Trophoblast cell (in vitro differentiated cells and primary cell): ENCODE results near the gene THRB.
"Not testable (repeated sequence)": the region's sequence is repeated elsewhere in the genome, so short reads cannot be mapped to it uniquely, and the experiment has no call there.

Experiments used
- DNase-seq, 2 donors: peaks; one replicate each; pipeline ENCODE4 v3.0.0-alpha.2; 2016
- H2AFZ ChIP-seq: 2 replicates; pipeline ENCODE4 v1.6.1; 2013; ENCODE audit warnings: low read length, moderate library complexity, mild to moderate bottlenecking; ENCODE audit not compliant: insufficient read depth, poor library complexity
- H2AK5ac ChIP-seq: 2 replicates; pipeline ENCODE4 v1.6.1; 2013; ENCODE audit warnings: mild to moderate bottlenecking, low read length
- H2BK120ac ChIP-seq: 2 replicates; pipeline ENCODE4 v1.6.1; 2013; ENCODE audit warnings: low read length, mild to moderate bottlenecking, moderate library complexity; ENCODE audit not compliant: insufficient read depth, poor library complexity
- H2BK12ac ChIP-seq: 2 replicates; pipeline ENCODE4 v1.6.1; 2013; ENCODE audit warnings: mild to moderate bottlenecking, low read length, moderate library complexity
- H2BK5ac ChIP-seq: 2 replicates; pipeline ENCODE4 v1.6.1; 2013; ENCODE audit warnings: low read length, low read depth, moderate library complexity, mild to moderate bottlenecking; ENCODE audit not compliant: poor library complexity
- H3K14ac ChIP-seq: 2 replicates; pipeline ENCODE4 v1.6.1; 2013; ENCODE audit warnings: mild to moderate bottlenecking, low read length
- H3K18ac ChIP-seq: 2 replicates; pipeline ENCODE4 v1.6.1; 2013; ENCODE audit warnings: mild to moderate bottlenecking, low read length
- H3K23ac ChIP-seq: 2 replicates; pipeline ENCODE4 v1.6.1; 2013; ENCODE audit warnings: low read length
- H3K27ac ChIP-seq: 2 replicates; pipeline ENCODE4 v1.5.1; 2013; ENCODE audit warnings: low read depth, mild to moderate bottlenecking, inconsistent platforms, low read length, moderate library complexity
- H3K27me3 ChIP-seq: 2 replicates; pipeline ENCODE4 v1.6.1; 2013; ENCODE audit warnings: inconsistent platforms, mild to moderate bottlenecking, low read length, moderate library complexity; ENCODE audit not compliant: insufficient read depth
- H3K36me3 ChIP-seq, 2 experiments: 1 replicate in 1 of 2; 2 replicates in 1 of 2; pipeline ENCODE4 v1.6.1; 2013; ENCODE audit warnings: low read length in 2 of 2, mild to moderate bottlenecking in 2 of 2, moderate library complexity in 1 of 2; ENCODE audit not compliant: insufficient read depth in 2 of 2, control insufficient read depth in 1 of 2
- H3K4ac ChIP-seq: 2 replicates; pipeline ENCODE4 v1.6.1; 2013; ENCODE audit warnings: low read depth, mild to moderate bottlenecking, low read length, moderate library complexity
- H3K4me1 ChIP-seq, 2 experiments: 1 replicate in 1 of 2; 2 replicates in 1 of 2; pipeline ENCODE4 v1.6.1; 2013; ENCODE audit warnings: low read length in 2 of 2, mild to moderate bottlenecking in 2 of 2, moderate library complexity in 1 of 2; ENCODE audit not compliant: insufficient read depth in 2 of 2, control insufficient read depth in 1 of 2
- H3K4me2 ChIP-seq: 2 replicates; pipeline ENCODE4 v1.6.1; 2013; ENCODE audit warnings: inconsistent platforms, mild to moderate bottlenecking, low read length, moderate library complexity
- H3K4me3 ChIP-seq: 2 replicates; pipeline ENCODE4 v1.5.1; 2013; ENCODE audit warnings: mild to moderate bottlenecking, low read depth, low read length, inconsistent platforms
- H3K79me1 ChIP-seq: one replicate; pipeline ENCODE4 v1.6.1; 2013; ENCODE audit warnings: low read length
- H3K79me2 ChIP-seq: 2 replicates; pipeline ENCODE4 v1.6.1; 2013; ENCODE audit warnings: low read length, mild to moderate bottlenecking; ENCODE audit not compliant: control insufficient read depth, insufficient read depth, poor library complexity
- H3K9ac ChIP-seq: 2 replicates; pipeline ENCODE4 v1.6.1; 2013; ENCODE audit warnings: mild to moderate bottlenecking, low read length
- H3K9me3 ChIP-seq: 2 replicates; pipeline ENCODE4 v1.6.1; 2013; ENCODE audit warnings: low read depth, mild to moderate bottlenecking, control low read depth, inconsistent platforms, low read length; ENCODE audit not compliant: insufficient read depth
- H4K12ac ChIP-seq: 2 replicates; pipeline ENCODE4 v1.6.1; 2013; ENCODE audit warnings: low read depth, mild to moderate bottlenecking, low read length, moderate library complexity
- H4K8ac ChIP-seq: 2 replicates; pipeline ENCODE4 v1.6.1; 2013; ENCODE audit warnings: low read depth, mild to moderate bottlenecking, low read length, moderate library complexity
- H4K91ac ChIP-seq: one replicate; pipeline ENCODE4 v1.6.1; 2013; ENCODE audit warnings: low read depth, mild to moderate bottlenecking, low read length, moderate library complexity
- WGBS: extraction: QIAGEN DNeasy Blood & Tissue Kit; methylation state at CpG from one replicate; pipeline ENCODE4 v1.1.7; 2013; ENCODE audit warnings: missing lambda C conversion rate; ENCODE audit not compliant: insufficient read length, insufficient coverage; ENCODE audit errors: extremely low coverage; 5-methylcytosine and 5-hydroxymethylcytosine counted together

THRB gene

GRCh38 chr3:24426896-24427295 lies 67.8 kb downstream of the THRB start:
- Histone ChIP-seq H3K18ac (no peak overlapping the region), H3K4me2 (no peak overlapping the region), H4K12ac (no peak overlapping the region), H2AK5ac (no peak overlapping the region), H3K14ac (no peak overlapping the region), H2BK120ac (no peak overlapping the region), H3K27me3 (no peaks in the 10 kb centered on the region), H3K79me2 (no peaks in the 10 kb centered on the region), H2BK5ac (no peak overlapping the region), H2BK12ac (no peak overlapping the region), H3K36me3 (no peaks in the 10 kb centered on the region), H3K9ac (no peak overlapping the region), H3K27ac (no peak overlapping the region), H2AFZ (no peak overlapping the region), H3K23ac (no peak overlapping the region), H3K4ac (no peak overlapping the region), H3K9me3 (no peaks in the 10 kb centered on the region), H3K79me1 (no peaks in the 10 kb centered on the region), H3K4me3 (no peak overlapping the region), H4K8ac (no peak overlapping the region), H3K4me1 (peaks cover 0 to 2% of the 10 kb centered on the region in 2 experiments), H4K91ac (no peak overlapping the region)
- DNase-seq = no peak
- no CpG with 5 or more reads among the region's 2 CpGs for WGBS

GRCh38 chr3:24420829-24421228 lies 73.8 kb downstream of the THRB start:
- H3K79me2 ChIP-seq, H2BK120ac ChIP-seq, H4K8ac ChIP-seq, H3K4ac ChIP-seq, H2AFZ ChIP-seq, DNase-seq, H4K91ac ChIP-seq, H3K9ac ChIP-seq, H3K4me1 ChIP-seq, H3K4me3 ChIP-seq, H4K12ac ChIP-seq, H3K27ac ChIP-seq, H3K14ac ChIP-seq, H3K27me3 ChIP-seq, H3K79me1 ChIP-seq, H2BK12ac ChIP-seq, H3K36me3 ChIP-seq, H3K9me3 ChIP-seq, H3K23ac ChIP-seq, H3K18ac ChIP-seq, H2BK5ac ChIP-seq, H2AK5ac ChIP-seq, H3K4me2 ChIP-seq: not testable (repeated sequence)
- no CpG with 5 or more reads among the region's 1 CpG for WGBS

- WGBS = no CpG with 5 or more reads among the region's 2 CpGs
- no peaks in the 10 kb centered on the region for H3K79me1 ChIP-seq
Observed at GRCh38 chr3:24420224-24420623, 74.4 kb downstream of the THRB start.

GRCh38 chr3:24419067-24419791 lies 75.4 kb downstream of the THRB start:
- H3K79me1 ChIP-seq = no peaks in the 10 kb centered on the region
- peaks cover 1% of the 10 kb centered on the region for H3K9me3 ChIP-seq
- no peak overlapping the region for H3K4ac ChIP-seq
- H3K14ac ChIP-seq = no peak overlapping the region
- H3K9ac ChIP-seq = no peak overlapping the region
- no peak overlapping the region for H3K18ac ChIP-seq
- no peak overlapping the region for H3K23ac ChIP-seq
- H3K79me2 ChIP-seq = no peaks in the 10 kb centered on the region
- no peak overlapping the region for H4K91ac ChIP-seq
- no peaks in the 10 kb centered on the region for H3K27me3 ChIP-seq
- no peak overlapping the region for H3K4me2 ChIP-seq
- H2AK5ac ChIP-seq = no peak overlapping the region
- no peak overlapping the region for H3K27ac ChIP-seq
- H3K36me3 ChIP-seq = no peaks in the 10 kb centered on the region
- H3K4me1 ChIP-seq = no peaks in the 10 kb centered on the region
- WGBS = no CpG with 5 or more reads among the region's 3 CpGs
- no peak overlapping the region for H2BK5ac ChIP-seq
- no peak overlapping the region for H2AFZ ChIP-seq
- H2BK12ac ChIP-seq = no peak overlapping the region
- H2BK120ac ChIP-seq = no peak overlapping the region
- no peak for DNase-seq
- H4K8ac ChIP-seq = no peak overlapping the region
- no peak overlapping the region for H3K4me3 ChIP-seq
- H4K12ac ChIP-seq = no peak overlapping the region

More at GRCh38 chr3:24420224-24420623, 74.4 kb downstream of the THRB start:
- no peak overlapping the region for H2BK5ac ChIP-seq
- no peak overlapping the region for H4K91ac ChIP-seq
- no peak overlapping the region for H3K14ac ChIP-seq
- peaks cover 1% of the 10 kb centered on the region for H3K9me3 ChIP-seq
- no peak overlapping the region for H3K4me3 ChIP-seq
- H2AFZ ChIP-seq = no peak overlapping the region
- H4K12ac ChIP-seq = no peak overlapping the region
- no peak overlapping the region for H3K27ac ChIP-seq
- H3K4ac ChIP-seq = no peak overlapping the region
- H3K36me3 ChIP-seq = no peaks in the 10 kb centered on the region
- DNase-seq = no peak
- no peak overlapping the region for H4K8ac ChIP-seq
- no peaks in the 10 kb centered on the region for H3K4me1 ChIP-seq
- no peak overlapping the region for H3K4me2 ChIP-seq
- H3K79me2 ChIP-seq = no peaks in the 10 kb centered on the region
- H2BK12ac ChIP-seq = no peak overlapping the region
- no peaks in the 10 kb centered on the region for H3K27me3 ChIP-seq
- H3K23ac ChIP-seq = no peak overlapping the region
- H3K18ac ChIP-seq = no peak overlapping the region
- H2AK5ac ChIP-seq = no peak overlapping the region
- H2BK120ac ChIP-seq = no peak overlapping the region
- H3K9ac ChIP-seq = no peak overlapping the region
